Neural progenitor cell (in vitro differentiated cells): ENCODE measurements around the gene C1orf21. TPM values are rescaled to one million over a fixed set of nuclear protein-coding genes. Genes with fewer than 3 reads are reported as not detected.

ENCODE experiments used
- DNase-seq: peaks from one replicate; pipeline ENCODE4 v3.0.0-alpha.2; 2016; ENCODE audit warnings: low spot score
- H2AFZ ChIP-seq: fragments of 200-600 bp; sonication (generic); replicated peaks from 2 replicates; pipeline ENCODE4 v1.6.1; 2016; ENCODE audit warnings: antibody characterized with exemption
- H3F3A ChIP-seq: fragments of 200-600 bp; sonication (generic); 2 replicates; pipeline ENCODE4 v1.6.1; 2016; ENCODE audit warnings: antibody characterized with exemption, low read depth
- H3K27ac ChIP-seq: fragments of 200-600 bp; sonication (generic); 2 replicates; pipeline ENCODE4 v1.5.1; 2016; ENCODE audit warnings: mild to moderate bottlenecking
- H3K27me3 ChIP-seq: fragments of 200-600 bp; sonication (generic); 2 replicates; pipeline ENCODE4 v1.6.1; 2016; ENCODE audit warnings: mild to moderate bottlenecking, moderate library complexity
- H3K36me3 ChIP-seq: fragments of 200-600 bp; sonication (generic); 2 replicates; pipeline ENCODE4 v1.5.1; 2016
- H3K4me1 ChIP-seq: fragments of 200-600 bp; sonication (generic); 2 replicates; pipeline ENCODE4 v1.6.1; 2016; ENCODE audit warnings: mixed run types
- H3K4me2 ChIP-seq: fragments of 200-600 bp; sonication (generic); 2 replicates; pipeline ENCODE4 v1.6.1; 2016
- H3K4me3 ChIP-seq: fragments of 200-600 bp; sonication (generic); 2 replicates; pipeline ENCODE4 v1.5.1; 2016
- H3K79me2 ChIP-seq: fragments of 200-600 bp; sonication (generic); 2 replicates; pipeline ENCODE4 v1.6.1; 2016; ENCODE audit warnings: low read depth
- H3K9ac ChIP-seq: fragments of 200-600 bp; sonication (generic); 2 replicates; pipeline ENCODE4 v1.6.1; 2016
- H3K9me3 ChIP-seq: fragments of 200-600 bp; sonication (generic); 2 replicates; pipeline ENCODE4 v1.5.1; 2016; ENCODE audit warnings: low read depth
- H4K20me1 ChIP-seq: fragments of 200-600 bp; sonication (generic); 2 replicates; pipeline ENCODE4 v1.6.1; 2016; ENCODE audit warnings: low read depth
- H3K27ac Mint-ChIP-seq: 3 replicates; pipeline ENCODE4 v1.8.0; 2021; ENCODE audit warnings: mixed read lengths
- H3K27me3 Mint-ChIP-seq: 2 replicates; pipeline ENCODE4 v1.8.0; 2022; ENCODE audit warnings: low read depth, mild to moderate bottlenecking, inconsistent platforms, moderate library complexity, mixed read lengths; ENCODE audit not compliant: insufficient read depth
- H3K36me3 Mint-ChIP-seq: 3 replicates; pipeline ENCODE4 v1.8.0; 2021; ENCODE audit warnings: mixed read lengths
- H3K4me1 Mint-ChIP-seq: 3 replicates; pipeline ENCODE4 v1.8.0; 2021; ENCODE audit warnings: mixed read lengths
- H3K4me3 Mint-ChIP-seq: 3 replicates; pipeline ENCODE4 v1.8.0; 2021; ENCODE audit warnings: mild to moderate bottlenecking, moderate library complexity, mixed read lengths
- H3K9me3 Mint-ChIP-seq: 3 replicates; pipeline ENCODE4 v1.8.0; 2020; ENCODE audit warnings: mixed read lengths
- EZH2 ChIP-seq: fragments of 200-600 bp; sonication (generic); IDR thresholded peaks from 2 replicates; pipeline ENCODE4 v1.6.1; 2017; ENCODE audit warnings: antibody characterized with exemption, mild to moderate bottlenecking, moderate library complexity
- EZH2phosphoT487 ChIP-seq: fragments of 200-600 bp; sonication (generic); IDR thresholded peaks from 2 replicates; pipeline ENCODE4 v1.6.1; 2017; ENCODE audit warnings: antibody characterized with exemption
- total RNA-seq: library from RNA; depleted of rRNA; stranded (reverse); fragments of >200 nt; gene quantifications from 2 replicates; pipeline ENCODE4 v1.2.3, GENCODE V29; 2015; ENCODE audit warnings: low replicate concordance
- TF ChIP-seq, protein P1 (sequence below): fragments of 200-600 bp; sonication (generic); IDR thresholded peaks from 2 replicates; pipeline ENCODE4 v1.5.1; 2017; ENCODE audit warnings: antibody characterized with exemption, mild to moderate bottlenecking

C1orf21 gene
- total RNA-seq, 1 donor from 2014 or later: 117 TPM

DNA sequence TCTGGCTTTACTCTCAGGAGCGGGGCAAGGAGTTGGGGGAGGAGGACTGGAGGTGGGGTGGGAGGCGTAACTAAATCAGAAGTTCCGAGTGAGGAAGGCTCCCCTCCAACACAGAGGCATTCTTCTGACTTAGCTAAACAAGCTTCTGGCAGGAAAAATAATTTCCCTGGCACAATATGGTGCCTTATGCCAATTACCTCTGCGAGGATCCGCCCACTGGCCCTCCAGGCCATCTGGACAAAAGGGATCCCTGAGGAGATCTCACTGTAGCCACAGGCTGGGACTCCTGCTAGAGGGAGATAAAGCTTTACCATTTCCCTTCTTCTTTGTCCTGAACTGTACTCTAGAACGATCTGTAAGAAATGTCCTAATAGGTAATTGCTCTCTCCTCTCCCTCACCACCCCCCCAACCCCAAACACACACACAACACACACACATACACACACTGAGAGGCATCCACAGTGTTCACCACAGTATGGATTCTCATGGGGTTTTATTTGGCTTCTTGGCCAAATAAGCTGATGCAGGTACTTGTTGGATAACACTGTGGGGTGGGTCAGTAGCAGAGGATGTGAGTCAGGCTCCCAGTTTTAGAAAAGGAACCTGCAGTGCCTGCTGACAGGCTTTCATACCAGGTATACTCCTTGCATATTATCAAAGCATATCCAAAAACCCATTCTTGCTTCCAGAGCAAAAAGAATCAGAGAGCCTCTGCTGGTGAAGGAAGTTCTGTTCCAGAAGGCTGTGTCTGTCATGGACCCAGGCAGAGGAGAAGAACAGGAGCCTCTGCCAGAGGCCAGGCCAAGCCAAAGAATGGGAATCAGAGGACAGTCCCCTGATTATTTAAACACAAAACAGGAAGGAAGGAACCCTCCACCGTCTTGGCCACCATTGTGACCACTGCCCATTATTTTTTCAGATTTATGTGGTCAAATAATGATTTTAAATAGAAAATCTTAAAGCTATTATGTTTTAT, 169.1 kb downstream of the C1orf21 start:
- Histone ChIP-seq H3F3A (no peaks in the 10 kb centered on the region), H3K4me3 (no peak overlapping the region), H3K27me3 (no peaks in the 10 kb centered on the region), H3K9ac (no peak overlapping the region), H3K9me3 (no peaks in the 10 kb centered on the region), H3K4me2 (peak overlapping the region; percentile 6), H2AFZ (no peak overlapping the region), H3K4me1 (peaks cover 9% of the 10 kb centered on the region), H3K27ac (peak overlapping the region; percentile 48), H4K20me1 (no peaks in the 10 kb centered on the region), H3K79me2 (peaks cover 30% of the 10 kb centered on the region), H3K36me3 (no peaks in the 10 kb centered on the region)
- Mint-ChIP-seq H3K4me1 (peaks cover 2% of the 10 kb centered on the region), H3K36me3 (no peaks in the 10 kb centered on the region), H3K9me3 (no peaks in the 10 kb centered on the region), H3K27ac (no peak overlapping the region), H3K4me3 (no peak overlapping the region), H3K27me3 (no peaks in the 10 kb centered on the region)
- no peak for DNase-seq
- TF ChIP-seq EZH2 (no peak), EZH2phosphoT487 (no peak)
- TF ChIP-seq, protein P1, sequence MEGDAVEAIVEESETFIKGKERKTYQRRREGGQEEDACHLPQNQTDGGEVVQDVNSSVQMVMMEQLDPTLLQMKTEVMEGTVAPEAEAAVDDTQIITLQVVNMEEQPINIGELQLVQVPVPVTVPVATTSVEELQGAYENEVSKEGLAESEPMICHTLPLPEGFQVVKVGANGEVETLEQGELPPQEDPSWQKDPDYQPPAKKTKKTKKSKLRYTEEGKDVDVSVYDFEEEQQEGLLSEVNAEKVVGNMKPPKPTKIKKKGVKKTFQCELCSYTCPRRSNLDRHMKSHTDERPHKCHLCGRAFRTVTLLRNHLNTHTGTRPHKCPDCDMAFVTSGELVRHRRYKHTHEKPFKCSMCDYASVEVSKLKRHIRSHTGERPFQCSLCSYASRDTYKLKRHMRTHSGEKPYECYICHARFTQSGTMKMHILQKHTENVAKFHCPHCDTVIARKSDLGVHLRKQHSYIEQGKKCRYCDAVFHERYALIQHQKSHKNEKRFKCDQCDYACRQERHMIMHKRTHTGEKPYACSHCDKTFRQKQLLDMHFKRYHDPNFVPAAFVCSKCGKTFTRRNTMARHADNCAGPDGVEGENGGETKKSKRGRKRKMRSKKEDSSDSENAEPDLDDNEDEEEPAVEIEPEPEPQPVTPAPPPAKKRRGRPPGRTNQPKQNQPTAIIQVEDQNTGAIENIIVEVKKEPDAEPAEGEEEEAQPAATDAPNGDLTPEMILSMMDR: no peak

- H3F3A ChIP-seq: no peaks in the 10 kb centered on the region
- no peak overlapping the region for H3K27ac ChIP-seq
- no peak overlapping the region for H3K4me2 ChIP-seq
- Mint-ChIP-seq H3K27ac (no peak overlapping the region), H3K27me3 (no peaks in the 10 kb centered on the region), H3K4me3 (no peak overlapping the region), H3K9me3 (no peaks in the 10 kb centered on the region), H3K4me1 (peaks cover 2% of the 10 kb centered on the region), H3K36me3 (no peaks in the 10 kb centered on the region)
- no peaks in the 10 kb centered on the region for H3K36me3 ChIP-seq
- no peak for TF ChIP-seq EZH2phosphoT487
- TF ChIP-seq, protein P1: no peak
- TF ChIP-seq EZH2: no peak
- H4K20me1 ChIP-seq: no peaks in the 10 kb centered on the region
- peaks cover 9% of the 10 kb centered on the region for H3K4me1 ChIP-seq
- no peak for DNase-seq
- H3K9me3 ChIP-seq: no peaks in the 10 kb centered on the region
- H3K27me3 ChIP-seq: no peaks in the 10 kb centered on the region
- no peak overlapping the region for H2AFZ ChIP-seq
- H3K4me3 ChIP-seq: no peak overlapping the region
- no peak overlapping the region for H3K9ac ChIP-seq
- peaks cover 25% of the 10 kb centered on the region for H3K79me2 ChIP-seq
Observed at GRCh38 chr1:184556665-184557064, 169.8 kb downstream of the C1orf21 start.

- no peak for DNase-seq
- Histone ChIP-seq H3F3A (no peaks in the 10 kb centered on the region), H2AFZ (no peak overlapping the region), H3K27me3 (no peaks in the 10 kb centered on the region), H3K9ac (no peak overlapping the region), H3K9me3 (no peaks in the 10 kb centered on the region), H3K27ac (no peak overlapping the region), H3K4me3 (no peak overlapping the region), H4K20me1 (no peaks in the 10 kb centered on the region), H3K79me2 (peaks cover 32% of the 10 kb centered on the region), H3K36me3 (no peaks in the 10 kb centered on the region), H3K4me1 (peaks cover 9% of the 10 kb centered on the region), H3K4me2 (no peak overlapping the region)
- Mint-ChIP-seq H3K36me3 (no peaks in the 10 kb centered on the region), H3K27ac (no peak overlapping the region), H3K4me3 (no peak overlapping the region), H3K9me3 (no peaks in the 10 kb centered on the region), H3K27me3 (no peaks in the 10 kb centered on the region), H3K4me1 (peaks cover 2% of the 10 kb centered on the region)
- TF ChIP-seq, protein P1: no peak
- no peak for TF ChIP-seq EZH2phosphoT487
- TF ChIP-seq EZH2: no peak
Observed at GRCh38 chr1:184557423-184558347, 170.9 kb downstream of the C1orf21 start.
